NCI-H345 treated with DMSO at 0.1 percent for 48 hours (cell line): Measurements from ENCODE around the gene PRIMA1.

Source experiments
- DNase-seq: peaks from one replicate; lab custom pipeline; 2025; ENCODE audit not compliant: unreplicated experiment; lab: John Stamatoyannopoulos, UW

The PRIMA1 gene

DNA sequence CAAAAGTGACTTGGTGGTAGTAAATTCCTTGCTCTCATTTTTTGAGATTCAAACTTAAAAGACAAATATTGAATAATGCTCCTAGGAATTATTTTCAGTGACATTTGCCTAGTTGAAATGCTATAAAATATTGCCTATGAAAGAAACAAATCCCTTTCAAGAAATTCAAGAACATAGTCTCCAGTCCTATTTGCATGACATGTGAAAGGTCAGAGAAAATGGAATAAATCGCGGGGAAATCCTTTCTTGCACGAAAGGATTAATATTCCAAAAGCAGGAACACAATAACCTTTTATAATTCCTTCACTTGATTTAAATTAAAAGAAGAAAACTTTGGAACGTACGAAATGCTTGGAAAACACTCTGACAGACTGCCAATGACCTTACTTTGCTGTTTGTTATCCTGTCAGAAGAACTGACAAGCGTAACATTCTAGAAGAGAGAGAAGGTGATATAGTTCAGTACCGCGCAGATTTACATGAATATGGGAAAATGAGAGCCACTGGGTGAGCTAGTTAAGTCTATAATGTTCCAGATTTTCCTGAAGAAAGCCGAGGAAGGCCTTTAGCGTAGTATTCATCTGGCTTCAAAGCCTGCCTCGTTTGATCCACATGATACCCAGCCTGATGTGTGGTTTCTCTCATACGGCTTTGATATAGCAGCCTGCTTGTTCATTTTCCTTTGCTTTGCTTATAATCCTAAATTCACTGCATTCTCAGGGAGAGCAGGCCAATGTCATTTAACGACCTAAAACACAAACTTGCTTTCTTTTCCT, 103.0 kb downstream of the PRIMA1 start:
- DNase-seq = no peak

GRCh38 chr14:93683226-93683625, 105.1 kb downstream of the PRIMA1 start:
- no peak for DNase-seq

DNA sequence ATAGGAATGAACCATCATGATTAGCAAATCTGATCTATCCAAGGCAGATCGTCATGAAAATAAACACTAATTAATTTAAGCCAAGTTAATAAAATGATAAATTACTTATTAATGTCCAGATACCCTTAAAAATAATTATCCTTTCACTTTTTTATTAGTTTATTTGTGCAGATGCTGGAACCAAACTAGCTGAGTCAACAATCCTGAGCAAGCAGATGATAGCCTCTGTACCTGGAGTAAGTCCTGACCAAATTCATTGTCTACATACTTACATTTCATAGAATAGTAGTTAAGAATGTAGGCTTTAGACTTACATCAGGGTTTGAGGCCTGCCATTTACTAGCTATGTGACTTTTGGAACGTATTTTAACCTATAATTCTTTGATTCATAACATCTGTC, 105.8 kb downstream of the PRIMA1 start:
- no peak for DNase-seq

DNA sequence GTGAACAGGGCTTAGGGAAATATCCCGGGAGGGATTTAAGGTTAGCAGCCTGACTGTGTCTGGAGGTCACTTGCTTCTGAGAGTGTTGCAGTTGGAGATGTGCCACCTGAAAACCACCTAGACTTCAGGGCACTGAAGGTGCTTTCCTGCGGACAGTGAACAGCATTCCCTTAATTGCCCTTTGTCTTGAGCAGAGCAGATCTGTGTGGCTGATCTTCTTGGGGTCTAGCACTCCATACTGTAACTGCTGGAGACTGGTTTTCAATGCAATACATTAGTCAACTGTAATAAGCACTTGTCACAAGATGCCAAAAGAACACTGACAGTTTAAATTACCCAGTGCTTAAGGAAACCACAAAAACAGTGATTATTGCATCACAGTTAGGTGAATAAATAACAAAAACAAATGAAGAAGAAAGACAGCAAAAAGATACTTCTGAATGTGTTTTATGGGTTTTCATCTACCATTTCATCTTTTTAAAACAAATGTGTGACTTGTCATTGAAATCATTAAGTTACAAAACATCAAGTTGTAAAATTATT, 111.8 kb downstream of the PRIMA1 start:
- DNase-seq = no peak

- no peak for DNase-seq
Observed at GRCh38 chr14:93675651-93676050, 112.6 kb downstream of the PRIMA1 start.

- DNase-seq = no peak
Observed at GRCh38 chr14:93674343-93674742, 113.9 kb downstream of the PRIMA1 start.

GRCh38 chr14:93669632-93670031, 118.7 kb downstream of the PRIMA1 start:
- no peak for DNase-seq
